GM10266 (cell line): Measurements from ENCODE around the gene TESK2.
"Not testable (repeated sequence)": the region's sequence is repeated elsewhere in the genome, so short reads cannot be mapped to it uniquely, and the experiment has no call there.

Experiments used
- DNase-seq: peaks from one replicate; pipeline ENCODE4 v3.0.0; 2012; ENCODE audit errors: extremely low spot score
- CTCF ChIP-seq: IDR thresholded peaks from 2 replicates; pipeline ENCODE4 v1.5.1; 2012; ENCODE audit warnings: mild to moderate bottlenecking, low read depth; ENCODE audit not compliant: control insufficient read depth, insufficient read depth; ENCODE audit errors: missing control alignments

The TESK2 gene

GRCh38 chr1:45522324-45523104 lies 31.6 kb upstream of the TESK2 start:
- TF ChIP-seq CTCF, result no peak
- DNase-seq, result no peak

- no peak for TF ChIP-seq CTCF
- peak; percentile 91 for DNase-seq
Observed at GRCh38 chr1:45521413-45522323, 30.7 kb upstream of the TESK2 start, which contains the start of gene PRDX1. PRDX1 (minus strand) TSS chr1:45521884; CDS start chr1:45519043, 2,841 bp downstream.

- DNase-seq, result not testable (repeated sequence)
Observed at GRCh38 chr1:45519774-45520173, 28.8 kb upstream of the TESK2 start.

GRCh38 chr1:45518910-45519309 lies 27.9 kb upstream of the TESK2 start:
- DNase-seq, result no peak
- TF ChIP-seq CTCF, result no peak

- DNase-seq, result not testable (repeated sequence)
Observed at GRCh38 chr1:45518366-45518765, 27.4 kb upstream of the TESK2 start.

- no peak for DNase-seq
- no peak for TF ChIP-seq CTCF
Observed at GRCh38 chr1:45516465-45516864, 25.5 kb upstream of the TESK2 start.

- DNase-seq, result no peak
- TF ChIP-seq CTCF, result no peak
Observed at GRCh38 chr1:45516036-45516435, 25.1 kb upstream of the TESK2 start.

- DNase-seq, result not testable (repeated sequence)
Observed at GRCh38 chr1:45513532-45514260, 22.7 kb upstream of the TESK2 start.
